HG03135 (cell line): ENCODE results near the gene ZC3H13.
A peak's percentile ranks its signal among the peaks of the same experiment; 100 is the strongest.

Source experiments
- ATAC-seq: cut with Tn5 transposase; IDR thresholded peaks from one replicate; pipeline ENCODE4 v1.9.1; 2021; ENCODE audit warnings: mild to moderate bottlenecking, moderate library complexity; ENCODE audit not compliant: unreplicated experiment

The ZC3H13 gene

GRCh38 chr13:46052319-46053161 is at the start of gene ZC3H13:
TSS of gene ZC3H13 (minus strand) at chr13:46052746. CDS start at chr13:46045507, 7,239 bp downstream.
- peak; percentile 99 for ATAC-seq

GRCh38 chr13:46102255-46102605 is 49.7 kb upstream of the ZC3H13 start:
- ATAC-seq, result no peak

GRCh38 chr13:46101484-46102254 is 49.1 kb upstream of the ZC3H13 start:
- ATAC-seq, result no peak

- ATAC-seq, result no peak
Measured at GRCh38 chr13:46101002-46101401, 48.5 kb upstream of the ZC3H13 start.

- no peak for ATAC-seq
Measured at GRCh38 chr13:46100191-46100815, 47.8 kb upstream of the ZC3H13 start.

GRCh38 chr13:46097663-46098062 is 45.1 kb upstream of the ZC3H13 start:
- no peak for ATAC-seq

- ATAC-seq, result no peak
Measured at GRCh38 chr13:46097015-46097414, 44.5 kb upstream of the ZC3H13 start.

- ATAC-seq, result no peak
Measured at GRCh38 chr13:46094478-46094877, 41.9 kb upstream of the ZC3H13 start.

GRCh38 chr13:46088821-46089562 is 36.4 kb upstream of the ZC3H13 start:
- ATAC-seq, result no peak

- no peak for ATAC-seq
Measured at GRCh38 chr13:46087481-46087880, 34.9 kb upstream of the ZC3H13 start.

GRCh38 chr13:46086985-46087384 is 34.4 kb upstream of the ZC3H13 start:
- no peak for ATAC-seq

GRCh38 chr13:46086421-46086922 is 33.9 kb upstream of the ZC3H13 start:
- no peak for ATAC-seq

- no peak for ATAC-seq
Measured at GRCh38 chr13:46085737-46086136, 33.2 kb upstream of the ZC3H13 start.

- no peak for ATAC-seq
Measured at GRCh38 chr13:46082324-46082723, 29.8 kb upstream of the ZC3H13 start.

- ATAC-seq, result no peak
Measured at GRCh38 chr13:46079770-46080169, 27.2 kb upstream of the ZC3H13 start.

- ATAC-seq, result no peak
Measured at GRCh38 chr13:46077265-46077664, 24.7 kb upstream of the ZC3H13 start.

GRCh38 chr13:46076827-46077226 is 24.3 kb upstream of the ZC3H13 start:
- ATAC-seq, result no peak

GRCh38 chr13:46075811-46076210 is 23.3 kb upstream of the ZC3H13 start:
- no peak for ATAC-seq

GRCh38 chr13:46071590-46072249 is 19.2 kb upstream of the ZC3H13 start:
- peak; percentile 69 for ATAC-seq

GRCh38 chr13:46063292-46063691 is 10.7 kb upstream of the ZC3H13 start:
- ATAC-seq, result no peak
